Adrenal gland (tissue), 12 donors: Measurements from ENCODE around the gene OPRL1. TPM values are rescaled to one million over a fixed set of nuclear protein-coding genes. Genes with fewer than 3 reads are reported as not detected.
"Not testable (repeated sequence)": the region's sequence is repeated elsewhere in the genome, so short reads cannot be mapped to it uniquely, and the experiment has no call there.

ENCODE experiments used
- DNase-seq, 7 donors: peaks; one replicate each; pipeline ENCODE4 v3.0.0-alpha.2; 2019 to 2020
- H3K27ac ChIP-seq, 5 donors: fragments of 200-600 bp; sonication (generic) in 4 of 5; 1 replicate in 3 of 5; 2 replicates in 2 of 5; pipeline versions ENCODE4 v1.5.1 to v1.8.0; 2016 to 2020; ENCODE audit warnings: mild to moderate bottlenecking in 1 of 5
- H3K27me3 ChIP-seq: fragments of 200-600 bp; 2 replicates; pipeline ENCODE4 v1.8.0; 2021
- H3K36me3 ChIP-seq, 2 donors: fragments of 200-600 bp; replicated peaks in 1 of 2; 1 replicate in 1 of 2; 2 replicates in 1 of 2; pipeline versions ENCODE4 v1.5.1 to v1.8.0; 2018 to 2022
- H3K4me1 ChIP-seq, 2 donors: fragments of 200-600 bp; replicated peaks in 1 of 2; 1 replicate in 1 of 2; 2 replicates in 1 of 2; pipeline versions ENCODE4 v1.5.1 to v1.8.0; 2018 to 2021
- H3K4me3 ChIP-seq, 4 donors: fragments of 200-600 bp; sonication (generic) in 3 of 4; one replicate each; pipeline ENCODE4 v1.5.1; 2016 to 2018
- H3K9me3 ChIP-seq, 3 donors: fragments of 200-600 bp; sonication (generic) in 1 of 3; replicated peaks in 1 of 3; 1 replicate in 2 of 3; 2 replicates in 1 of 3; pipeline versions ENCODE4 v1.5.1 to v1.8.0; 2016 to 2021
- POLR2A ChIP-seq, 2 donors: fragments of 450-650 bp; IDR thresholded peaks; one replicate each; pipeline ENCODE4 v1.6.1; 2017; ENCODE audit warnings: antibody characterized with exemption in 2 of 2, mild to moderate bottlenecking in 2 of 2, moderate library complexity in 1 of 2
- WGBS, 4 donors: extraction: QIAGEN DNeasy Blood & Tissue Kit in 2 of 4; methylation state at CpG; one replicate each; pipeline versions ENCODE4 v1.1.5 to v1.1.7; 2013 to 2017; 5-methylcytosine and 5-hydroxymethylcytosine counted together
- intact Hi-C, 2 donors: fragments of 100-400 bp; cut with DNase I; formaldehyde crosslinking; loops; one replicate each; pipeline versions ENCODE4 v1.14.1 to v1.15.0; 2022 to 2023
- polyA plus RNA-seq, 3 donors: library from polyadenylated mRNA; stranded (reverse); fragments of 200-250 nt in 2 of 3; fragments of 350-450 nt in 1 of 3; fragmentation: Illumina TruSeq in 1 of 3; extraction: RNeasy Lipid Tissue Mini Kit (QIAGEN cat#74804) in 1 of 3; gene quantifications; one replicate each; pipeline ENCODE4 v1.2.3, GENCODE V29; 2013 to 2014
- total RNA-seq, 9 donors: library from RNA; depleted of rRNA in 4 of 9; stranded (reverse); fragments of >200 nt in 4 of 9; fragments of 120-200 nt in 1 of 9; fragmentation: NEBNext Ultra II Directional in 1 of 9; extraction: Animal tissue kit (Norgen Biotek cat#: 25700) in 1 of 9; gene quantifications; one replicate each; pipeline versions ENCODE4 v1.1.0 to v1.2.4, GENCODE V29; 2013 to 2023
- TF ChIP-seq, protein P1 (sequence below), 6 experiments: fragments of 450-650 bp in 4 of 6; fragments of 200-600 bp in 2 of 6; sonication (generic) in 1 of 6; IDR thresholded peaks; 1 replicate in 5 of 6; 2 replicates in 1 of 6; pipeline versions ENCODE4 v1.5.1 to v1.8.0; 2016 to 2021; ENCODE audit warnings: antibody characterized with exemption in 6 of 6, mild to moderate bottlenecking in 2 of 6, moderate library complexity in 1 of 6
- donor health status: healthy with polysubstance abuse.
- donor health status: Bipolar disorder and iron deficiency.
- donor health status: DM: yes; HTN: yes; CAD: no.
- donor health status: DM: no; HTN: no; CAD: no.
- donor health status: DM: no; HTN: no; CAD: no.
- donor health status: DM: yes; HTN: yes; CAD: no.

OPRL1 gene
- total and polyA plus RNA-seq, 12 donors = 0.24 to 5.7 (median 2.2) TPM

DNA sequence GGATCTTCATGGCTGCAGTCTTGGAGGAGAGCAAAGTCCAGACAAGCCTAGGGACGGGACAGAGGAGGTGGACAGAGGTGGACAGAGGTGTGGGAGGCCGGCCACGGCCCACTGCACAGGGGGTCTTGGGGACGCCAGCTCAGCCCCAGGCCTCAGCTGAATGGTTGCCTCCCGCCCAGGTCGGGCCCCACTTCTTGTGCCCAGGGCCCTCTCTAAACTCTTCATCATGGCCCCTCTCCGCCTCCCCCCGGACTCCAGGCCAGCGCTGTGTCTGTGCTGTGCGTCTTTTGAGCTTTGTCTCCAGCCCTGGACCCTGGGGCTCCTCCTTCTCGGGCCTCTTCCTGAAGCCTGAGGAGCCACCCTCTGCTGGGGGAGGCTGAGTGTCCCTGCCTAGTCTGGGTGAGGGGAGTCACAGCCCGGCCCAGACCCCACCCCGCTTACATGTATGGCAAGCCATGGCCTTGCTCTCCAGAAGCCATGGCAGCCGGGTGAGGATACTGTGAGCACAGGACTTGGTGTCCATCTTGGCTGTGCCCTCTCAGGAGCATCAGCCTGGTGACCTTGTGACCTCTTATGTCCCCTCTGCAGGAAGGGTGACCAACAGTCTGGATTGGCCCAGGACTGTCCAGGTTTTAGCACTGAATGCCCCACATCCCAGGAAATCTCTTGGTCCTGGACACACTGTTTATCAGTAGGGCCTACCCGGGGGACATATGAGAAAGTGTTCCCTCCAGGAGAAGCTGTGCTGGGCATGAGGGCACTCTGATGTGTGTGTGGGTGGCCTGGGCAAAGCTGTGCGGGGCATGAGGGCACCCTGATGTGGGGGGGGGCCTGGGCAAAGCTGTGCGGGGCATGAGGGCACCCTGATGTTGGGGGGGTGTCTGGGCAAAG lies 36.9 kb downstream of the OPRL1 start:
- intact Hi-C loops = loop anchor here in 1 of 2 donors (10.0 kb wide), 1 partner anchor 82 kb away; the partner anchor contains the start of gene C20orf204

DNA sequence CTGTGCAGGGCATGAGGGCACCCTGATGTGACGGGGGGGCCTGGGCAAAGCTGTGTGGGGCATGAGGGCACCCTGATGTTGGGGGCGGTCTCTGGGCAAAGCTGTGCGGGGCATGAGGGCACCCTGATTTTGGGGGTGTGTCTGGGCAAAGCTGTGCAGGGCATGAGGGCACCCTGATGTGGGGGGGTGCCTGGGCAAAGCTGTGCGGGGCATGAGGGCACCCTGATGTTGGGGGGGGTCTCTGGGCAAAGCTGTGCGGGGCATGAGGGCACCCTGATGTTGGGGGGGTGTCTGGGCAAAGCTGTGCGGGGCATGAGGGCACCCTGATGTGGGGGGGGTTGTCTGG lies 37.5 kb downstream of the OPRL1 start:
- H3K36me3 ChIP-seq, H3K4me1 ChIP-seq, H3K9me3 ChIP-seq, H3K27me3 ChIP-seq, H3K4me3 ChIP-seq, H3K27ac ChIP-seq: not testable (repeated sequence)
- 69 to 100% (median 71%) methylated on average over 2 to 6 of the region's 6 CpGs; no CpG with 5 or more reads in 1 of the 4 donors for WGBS, 4 donors
- peak in 2 of 7 donors; percentile 2 to 4 for DNase-seq
- intact Hi-C loops = loop anchor here in 1 of 2 donors (10.0 kb wide), 1 partner anchor 83 kb away; the partner anchor contains the start of gene C20orf204

More for the DNA sequence above, 36.9 kb downstream of the OPRL1 start:
- no peaks in the 10 kb centered on the region for H3K36me3 ChIP-seq
- H3K4me3 ChIP-seq = no peak overlapping the region
- DNase-seq = peak in 5 of 7 donors; percentile 5 to 43 (median 10)
- H3K9me3 ChIP-seq = no peaks in the 10 kb centered on the region
- H3K27ac ChIP-seq = peak overlapping the region in 1 of 5 donors; percentile 41
- WGBS, 4 donors = 84 to 98% (median 88%) methylated on average over 8 to 17 of the region's 17 CpGs
- no peaks in the 10 kb centered on the region for H3K4me1 ChIP-seq
- no peaks in the 10 kb centered on the region for H3K27me3 ChIP-seq
- TF ChIP-seq, protein P1, sequence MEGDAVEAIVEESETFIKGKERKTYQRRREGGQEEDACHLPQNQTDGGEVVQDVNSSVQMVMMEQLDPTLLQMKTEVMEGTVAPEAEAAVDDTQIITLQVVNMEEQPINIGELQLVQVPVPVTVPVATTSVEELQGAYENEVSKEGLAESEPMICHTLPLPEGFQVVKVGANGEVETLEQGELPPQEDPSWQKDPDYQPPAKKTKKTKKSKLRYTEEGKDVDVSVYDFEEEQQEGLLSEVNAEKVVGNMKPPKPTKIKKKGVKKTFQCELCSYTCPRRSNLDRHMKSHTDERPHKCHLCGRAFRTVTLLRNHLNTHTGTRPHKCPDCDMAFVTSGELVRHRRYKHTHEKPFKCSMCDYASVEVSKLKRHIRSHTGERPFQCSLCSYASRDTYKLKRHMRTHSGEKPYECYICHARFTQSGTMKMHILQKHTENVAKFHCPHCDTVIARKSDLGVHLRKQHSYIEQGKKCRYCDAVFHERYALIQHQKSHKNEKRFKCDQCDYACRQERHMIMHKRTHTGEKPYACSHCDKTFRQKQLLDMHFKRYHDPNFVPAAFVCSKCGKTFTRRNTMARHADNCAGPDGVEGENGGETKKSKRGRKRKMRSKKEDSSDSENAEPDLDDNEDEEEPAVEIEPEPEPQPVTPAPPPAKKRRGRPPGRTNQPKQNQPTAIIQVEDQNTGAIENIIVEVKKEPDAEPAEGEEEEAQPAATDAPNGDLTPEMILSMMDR (IDR thresholded peaks at IDR 0.05) = no peak
- TF ChIP-seq POLR2A (IDR thresholded peaks at IDR 0.05) = no peak

DNA sequence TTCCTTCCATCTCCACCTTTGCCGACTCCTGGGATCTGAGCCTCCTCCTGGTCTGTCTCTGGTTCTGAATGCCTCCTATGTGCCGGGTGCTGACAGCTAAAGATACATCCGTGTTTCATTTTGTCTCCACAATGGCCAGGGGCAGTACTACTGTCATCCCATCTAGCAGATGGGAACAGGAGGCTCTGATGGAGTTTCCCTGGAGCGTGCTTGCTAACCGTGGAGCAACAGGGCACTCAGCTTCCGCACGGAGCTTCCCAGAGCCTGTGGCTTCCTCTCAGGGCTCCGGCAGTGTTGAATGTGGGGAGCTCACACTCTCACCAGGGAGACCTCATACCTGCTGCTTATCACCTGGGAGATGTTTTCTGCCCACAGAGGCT lies 39.4 kb downstream of the OPRL1 start:
- TF ChIP-seq POLR2A (IDR thresholded peaks at IDR 0.05) = no peak
- TF ChIP-seq, protein P1 (IDR thresholded peaks at IDR 0.05) = no peak
- Histone ChIP-seq H3K9me3 (no peaks in the 10 kb centered on the region), H3K27me3 (no peaks in the 10 kb centered on the region), H3K4me1 (no peaks in the 10 kb centered on the region), H3K27ac (no peak overlapping the region), H3K4me3 (no peak overlapping the region), H3K36me3 (no peaks in the 10 kb centered on the region)
- intact Hi-C loops = loop anchor here in 1 of 2 donors (10.0 kb wide), 1 partner anchor 84 kb away; the partner anchor contains the start of gene C20orf204
- WGBS, 4 donors = 71 to 75% (median 73%) methylated on average over 2 to 8 of the region's 8 CpGs
- peak in 4 of 7 donors; percentile 2 to 52 (median 13) for DNase-seq

DNA sequence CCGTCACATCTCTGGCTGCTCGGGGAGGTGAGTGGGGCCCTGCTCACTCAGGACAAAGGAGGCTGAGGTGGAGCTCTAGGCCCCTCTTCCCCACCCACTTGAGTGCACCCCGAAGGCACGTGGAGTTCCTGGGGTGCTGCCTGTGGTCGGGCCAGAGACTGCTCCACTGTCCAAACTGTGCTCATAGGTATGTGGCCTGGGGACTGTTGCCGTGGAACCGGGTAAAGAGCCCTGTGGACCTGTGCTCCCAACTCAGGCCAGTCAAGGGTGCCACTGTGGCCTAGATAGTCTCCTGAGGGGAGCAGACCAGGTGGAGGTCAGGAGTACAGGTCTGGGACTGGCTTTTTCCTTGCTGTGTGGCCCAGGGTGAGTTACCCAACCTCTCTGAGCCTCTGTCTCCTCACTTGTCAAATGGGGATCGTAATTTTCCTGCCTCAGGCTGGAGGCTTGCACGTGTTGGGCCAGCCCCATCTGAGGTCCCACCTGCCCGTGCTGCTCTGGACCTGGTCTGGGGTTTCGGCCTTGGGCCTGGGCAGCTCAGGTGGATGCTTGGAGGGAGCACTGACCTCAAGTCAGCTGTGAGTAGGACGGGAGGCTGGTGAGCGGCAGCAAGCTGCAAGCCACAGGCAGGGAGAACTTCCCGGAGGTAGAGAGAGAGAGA lies 39.9 kb downstream of the OPRL1 start:
- intact Hi-C loops = loop anchor here in 1 of 2 donors (10.0 kb wide), 1 partner anchor 85 kb away; the partner anchor contains the start of gene C20orf204

More for the DNA sequence above, 39.9 kb downstream of the OPRL1 start:
- TF ChIP-seq POLR2A (IDR thresholded peaks at IDR 0.05) = no peak
- TF ChIP-seq, protein P1 (IDR thresholded peaks at IDR 0.05) = no peak
- 49 to 68% (median 54%) methylated on average over 5 to 14 of the region's 14 CpGs for WGBS, 4 donors
- no peaks in the 10 kb centered on the region for H3K9me3 ChIP-seq
- H3K4me1 ChIP-seq = no peaks in the 10 kb centered on the region
- H3K4me3 ChIP-seq = no peak overlapping the region
- no peak overlapping the region for H3K27ac ChIP-seq
- DNase-seq = peak in 5 of 7 donors; percentile 9 to 46 (median 20)
- H3K27me3 ChIP-seq = no peaks in the 10 kb centered on the region
- no peaks in the 10 kb centered on the region for H3K36me3 ChIP-seq
